Activated T-cell treated with anti-CD3 and anti-CD28 coated beads for 48 hours (primary cell): Measurements from ENCODE around the gene THSD7B.

Experiments
- DNase-seq: peaks from one replicate; pipeline ENCODE4 v3.0.0-alpha.2; 2020; ENCODE audit warnings: low read depth

THSD7B gene

DNA sequence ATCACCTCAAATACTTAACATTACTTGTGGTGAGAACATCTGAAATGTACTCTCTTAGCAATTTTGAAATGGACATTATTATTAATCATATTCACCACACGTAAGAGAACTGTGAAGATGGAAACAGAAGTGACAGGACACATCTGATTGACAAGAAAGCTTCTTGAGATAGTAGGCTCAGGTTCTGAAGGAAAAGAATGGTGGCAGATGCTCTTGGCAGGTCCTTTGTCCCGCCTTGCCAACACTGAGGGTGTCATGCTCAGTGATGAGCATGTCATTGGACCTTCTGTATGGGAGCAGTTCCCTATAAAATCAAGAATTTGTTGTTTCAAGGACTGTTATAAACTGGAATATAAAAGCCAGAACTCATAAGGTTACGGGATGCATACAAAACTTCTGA, 428.1 kb downstream of the THSD7B start:
- no peak for DNase-seq

- no peak for DNase-seq
Observed at GRCh38 chr2:137194111-137194510, 428.8 kb downstream of the THSD7B start.

- no peak for DNase-seq
Observed at GRCh38 chr2:137199751-137200150, 434.4 kb downstream of the THSD7B start.

- no peak for DNase-seq
Observed at GRCh38 chr2:137202318-137202717, 437.0 kb downstream of the THSD7B start.

DNA sequence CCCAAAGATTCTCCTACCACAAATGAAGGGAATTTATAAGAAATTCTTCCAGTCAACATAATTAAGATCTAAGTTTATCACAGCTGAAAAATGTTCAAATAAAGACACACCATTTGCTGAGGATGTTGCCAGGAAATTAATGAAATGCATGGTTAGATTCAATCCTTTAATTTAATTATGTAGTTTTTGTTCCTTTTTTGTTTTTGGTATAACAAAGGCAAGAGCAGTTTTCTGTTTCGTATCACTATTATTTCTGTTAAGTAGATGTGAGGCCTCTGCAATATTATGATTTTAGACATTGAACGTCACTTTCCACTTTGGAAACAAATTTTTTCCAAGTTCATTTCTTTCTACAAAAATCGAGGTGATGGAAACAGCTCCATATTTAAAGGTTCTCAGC, 440.0 kb downstream of the THSD7B start:
- no peak for DNase-seq

- no peak for DNase-seq
Observed at GRCh38 chr2:137206069-137206468, 440.7 kb downstream of the THSD7B start.

- no peak for DNase-seq
Observed at GRCh38 chr2:137207030-137207429, 441.7 kb downstream of the THSD7B start.

DNA sequence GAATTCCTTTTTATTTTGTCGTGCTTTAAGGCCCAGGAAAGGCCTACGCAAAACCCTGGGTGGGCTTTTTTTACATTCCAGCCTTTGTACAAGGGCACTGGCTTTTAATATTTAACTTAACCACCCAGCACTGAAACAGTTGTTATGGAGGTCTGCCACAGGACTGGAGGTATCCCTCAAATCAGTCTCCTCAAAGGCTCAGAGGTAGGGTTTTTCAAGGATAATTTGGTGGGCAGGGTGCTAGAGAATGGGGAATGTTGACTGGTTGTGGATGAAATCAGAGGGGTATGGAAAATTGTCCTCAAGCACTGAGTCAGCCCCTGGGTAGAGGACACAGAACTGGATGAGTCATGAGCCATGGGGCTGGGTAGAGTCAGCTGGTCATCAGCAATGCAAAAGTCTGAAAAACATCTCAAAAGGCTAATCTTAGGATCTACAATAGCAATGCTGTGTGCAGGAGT, 443.1 kb downstream of the THSD7B start:
- DNase-seq: no peak

GRCh38 chr2:137210039-137210438, 444.7 kb downstream of the THSD7B start:
- no peak for DNase-seq

DNA sequence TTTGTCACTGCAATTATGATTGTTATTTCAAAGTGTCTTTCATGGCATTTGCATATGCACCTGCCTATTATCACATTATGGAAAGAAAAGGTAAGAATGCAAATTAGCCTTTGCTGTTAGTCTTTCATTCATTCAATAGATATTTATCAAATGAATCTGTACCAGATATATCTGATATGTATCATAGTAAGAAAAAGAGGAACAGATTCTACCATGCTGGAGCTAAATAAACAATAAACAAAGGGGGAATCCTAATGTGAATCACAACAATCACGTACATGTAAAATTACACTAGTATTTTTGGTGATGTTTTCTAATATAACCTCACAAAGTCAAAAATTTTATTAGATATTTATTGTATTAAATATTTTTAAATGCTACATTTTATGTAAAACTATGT, 446.4 kb downstream of the THSD7B start:
- no peak for DNase-seq

- DNase-seq: no peak
Observed at GRCh38 chr2:137220438-137220993, 455.2 kb downstream of the THSD7B start.

DNA sequence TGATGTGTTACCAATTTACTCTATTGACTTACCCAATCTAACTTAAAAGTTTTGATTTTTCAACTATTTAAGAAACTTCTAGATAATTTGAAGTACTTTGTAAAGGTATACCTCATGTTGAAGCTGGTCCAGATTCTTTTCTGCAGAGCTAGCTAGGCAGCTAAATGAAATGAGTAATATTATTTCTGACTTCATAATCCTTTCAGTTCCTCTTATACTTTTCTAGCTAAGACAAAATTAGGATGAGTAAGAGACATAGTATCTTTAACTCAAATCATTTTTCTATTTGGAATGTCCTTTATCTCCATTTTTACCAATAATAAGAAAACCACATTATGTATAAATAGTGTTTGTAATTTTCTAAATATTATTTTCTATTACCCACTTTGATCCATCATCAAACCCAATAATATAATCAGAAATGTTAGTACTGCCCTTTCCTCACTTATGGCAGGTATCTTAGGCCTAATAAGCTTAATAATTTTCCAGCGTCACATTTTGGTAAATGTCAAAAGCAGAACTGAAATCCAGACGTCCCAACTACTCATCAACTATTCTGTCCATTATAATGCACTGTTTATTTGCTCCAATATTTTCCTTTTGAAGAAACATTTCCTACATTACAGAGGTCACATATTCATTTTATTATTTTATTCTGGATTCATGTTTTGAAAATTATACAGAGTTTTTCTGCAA, 456.6 kb downstream of the THSD7B start:
- DNase-seq: no peak

DNA sequence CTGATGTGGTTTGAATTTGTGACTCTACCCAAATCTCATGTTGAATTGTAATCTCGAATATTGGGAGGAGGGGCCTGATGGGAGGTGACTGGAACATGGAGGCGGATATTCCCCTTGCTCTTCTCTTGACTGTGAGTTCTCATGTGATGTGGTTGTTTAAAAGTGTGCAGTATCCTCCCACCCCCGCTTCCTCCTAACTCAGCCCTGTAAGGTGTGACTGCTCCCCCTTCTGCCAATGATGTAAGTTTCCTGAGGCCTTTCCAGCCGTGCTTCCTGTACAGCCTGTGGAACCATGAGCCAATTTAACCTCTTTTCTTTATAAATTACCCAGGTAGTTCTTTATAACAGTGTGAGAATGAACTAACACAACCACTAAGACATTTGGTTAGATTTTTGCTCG, 458.4 kb downstream of the THSD7B start:
- no peak for DNase-seq

- DNase-seq: no peak
Observed at GRCh38 chr2:137228566-137228965, 463.2 kb downstream of the THSD7B start.

GRCh38 chr2:137229834-137230233, 464.5 kb downstream of the THSD7B start:
- DNase-seq: no peak

DNA sequence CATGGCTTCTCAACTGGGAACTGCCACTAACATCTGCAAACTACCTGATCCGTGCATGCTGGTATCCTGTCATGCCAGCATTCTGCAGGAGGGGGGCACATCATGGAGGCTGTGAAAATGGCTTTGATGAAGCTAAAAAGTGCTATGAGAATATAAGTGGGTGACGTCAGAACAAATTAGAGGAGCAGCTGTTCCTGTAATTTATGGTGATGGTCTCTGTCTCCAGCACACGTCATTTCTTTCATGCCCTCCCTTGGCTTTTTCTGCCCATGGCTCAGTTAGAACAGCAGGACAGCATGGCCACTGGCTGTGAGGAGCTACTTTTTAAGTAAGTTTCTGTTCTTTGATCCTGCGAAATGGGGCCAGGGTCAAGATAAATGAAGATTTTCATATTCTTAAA, 466.3 kb downstream of the THSD7B start:
- no peak for DNase-seq

GRCh38 chr2:137232076-137232475, 466.7 kb downstream of the THSD7B start:
- no peak for DNase-seq

- DNase-seq: no peak
Observed at GRCh38 chr2:137233091-137233490, 467.7 kb downstream of the THSD7B start.

DNA sequence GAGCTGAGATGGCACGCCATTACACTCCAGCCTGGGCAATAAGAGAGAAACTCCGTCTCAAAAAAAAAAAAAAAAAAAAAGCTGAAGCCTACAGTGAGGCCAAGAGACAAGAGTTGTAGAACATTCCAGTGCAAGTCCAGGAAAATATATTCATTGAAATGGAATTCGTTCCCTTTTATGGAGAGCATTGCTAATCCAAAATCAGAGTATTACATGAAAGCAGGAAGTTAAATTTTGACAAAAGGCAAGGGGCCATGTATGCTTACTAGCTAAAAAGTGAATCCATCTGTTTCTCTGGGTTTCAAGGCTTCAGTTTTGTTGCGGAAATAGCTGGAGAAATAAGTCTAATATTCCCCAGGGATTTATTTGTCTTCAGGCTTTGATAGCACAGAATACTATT, 471.7 kb downstream of the THSD7B start:
- DNase-seq: no peak

DNA sequence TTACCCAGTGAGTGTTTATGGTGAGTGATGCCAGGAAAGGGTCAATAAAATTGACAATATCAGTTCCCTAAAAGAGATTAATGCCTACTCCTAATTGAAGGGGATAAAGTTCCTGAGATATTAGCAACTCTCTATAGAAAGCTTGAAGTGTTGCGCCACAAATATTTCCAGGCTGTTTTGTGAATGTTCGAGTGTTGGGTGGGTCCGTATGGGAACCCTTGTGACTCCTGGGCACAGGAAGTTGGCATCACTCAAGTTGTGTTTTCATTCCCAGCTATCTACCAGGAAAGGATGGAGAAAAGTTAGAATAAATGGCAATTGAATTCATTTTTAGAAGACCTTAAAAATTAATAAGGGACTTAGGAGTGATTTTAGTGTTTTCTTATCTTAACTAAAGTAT, 472.7 kb downstream of the THSD7B start:
- DNase-seq: no peak

DNA sequence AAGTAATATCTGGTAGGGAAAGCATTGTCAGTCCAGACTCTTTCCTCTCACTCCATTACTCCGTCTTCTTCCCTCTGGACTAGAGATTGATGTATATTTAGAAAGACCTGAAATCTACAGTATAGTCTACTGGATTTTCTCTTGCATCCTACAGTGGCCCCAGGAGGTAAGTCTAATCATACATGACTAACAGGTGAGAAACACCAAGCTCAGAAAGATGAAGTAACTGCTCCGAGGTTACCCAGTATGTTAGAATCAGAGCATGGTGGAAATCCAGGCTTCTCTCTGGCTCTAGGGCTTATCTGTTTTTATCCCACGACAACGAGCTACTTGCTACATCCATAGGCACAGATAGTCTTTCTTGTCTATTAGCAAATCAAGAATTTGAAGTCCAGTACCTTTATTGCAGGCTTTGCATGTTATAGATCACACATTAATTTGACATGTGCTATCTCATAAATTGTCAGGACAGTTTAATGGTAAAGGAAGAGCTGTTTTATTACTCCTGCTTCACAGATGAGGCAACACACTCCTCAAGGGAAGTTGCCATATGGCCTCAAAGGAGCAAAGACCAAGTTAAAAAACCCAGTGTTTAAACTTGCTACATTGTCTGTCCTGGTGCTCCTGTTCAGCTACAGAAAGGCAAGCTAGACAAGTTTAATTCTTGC, 484.3 kb downstream of the THSD7B start:
- DNase-seq: no peak

DNA sequence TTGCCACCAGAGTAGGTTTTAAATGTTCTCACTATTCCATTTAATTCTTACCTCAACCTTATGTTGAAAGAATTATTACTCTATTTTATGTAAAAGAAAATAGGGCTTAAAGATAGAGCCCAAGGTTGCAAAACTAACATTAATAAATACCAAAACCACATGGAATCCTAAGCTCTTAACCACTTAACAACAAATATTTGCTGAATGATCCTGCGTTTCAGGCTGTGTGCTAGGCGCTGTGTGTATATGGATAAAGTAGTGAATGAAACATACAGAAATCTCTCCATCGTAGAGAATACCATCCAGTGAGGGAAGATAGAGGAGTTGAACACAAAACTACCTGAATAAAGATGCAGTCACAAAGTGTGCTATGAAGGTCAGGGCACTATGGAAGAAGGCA, 485.1 kb downstream of the THSD7B start:
- DNase-seq: no peak

GRCh38 chr2:137251045-137251444, 485.7 kb downstream of the THSD7B start:
- no peak for DNase-seq

GRCh38 chr2:137252934-137253333, 487.6 kb downstream of the THSD7B start:
- DNase-seq: no peak
